Activated CD4-positive, alpha-beta memory T cell treated with anti-CD3 and anti-CD28 coated beads, Interleukin-2, amount 10 ng/mL, durations not matched to agents 7 days and 5 days (primary cell): ENCODE measurements around the gene MCU. TPM values are rescaled to one million over a fixed set of nuclear protein-coding genes. Genes with fewer than 3 reads are reported as not detected.
"Not testable (repeated sequence)": the region's sequence is repeated elsewhere in the genome, so short reads cannot be mapped to it uniquely, and the experiment has no call there.

Experiments used
- CTCF ChIA-PET: fragments of 350-600 bp; sonication (Branson Sonifier 250); formaldehyde crosslinking; loops from one replicate; lab custom pipeline; 2021; ENCODE audit warnings: antibody characterized with exemption, inconsistent platforms; lab: Charles Lee
- POLR2A ChIA-PET: fragments of 350-600 bp; sonication (Branson Sonifier 250); formaldehyde crosslinking; loops from one replicate; lab custom pipeline; 2021; ENCODE audit warnings: antibody characterized with exemption; lab: Charles Lee
- DNase-seq: peaks from one replicate; pipeline ENCODE4 v3.0.0-alpha.2; 2020
- H3K27ac Mint-ChIP-seq: one replicate; pipeline ENCODE4 v1.8.0; 2021; ENCODE audit warnings: mild to moderate bottlenecking, mixed read lengths
- H3K27me3 Mint-ChIP-seq: one replicate; pipeline ENCODE4 v1.8.0; 2021; ENCODE audit warnings: mixed read lengths
- H3K36me3 Mint-ChIP-seq: one replicate; pipeline ENCODE4 v1.8.0; 2021; ENCODE audit warnings: low read depth, mixed read lengths
- H3K4me1 Mint-ChIP-seq: one replicate; pipeline ENCODE4 v1.8.0; 2021; ENCODE audit warnings: mixed read lengths
- H3K4me3 Mint-ChIP-seq: one replicate; pipeline ENCODE4 v1.8.0; 2021; ENCODE audit warnings: mild to moderate bottlenecking, mixed read lengths
- H3K9me3 Mint-ChIP-seq: one replicate; pipeline ENCODE4 v1.8.0; 2021; ENCODE audit warnings: mixed read lengths
- total RNA-seq, 2 experiments: library from RNA; stranded (reverse); gene quantifications; one replicate each; pipeline ENCODE4 v1.2.3, GENCODE V29; 2021

The MCU gene
- total RNA-seq, 2 experiments from 2014 or later, result 14.5 to 16.1 TPM

DNA sequence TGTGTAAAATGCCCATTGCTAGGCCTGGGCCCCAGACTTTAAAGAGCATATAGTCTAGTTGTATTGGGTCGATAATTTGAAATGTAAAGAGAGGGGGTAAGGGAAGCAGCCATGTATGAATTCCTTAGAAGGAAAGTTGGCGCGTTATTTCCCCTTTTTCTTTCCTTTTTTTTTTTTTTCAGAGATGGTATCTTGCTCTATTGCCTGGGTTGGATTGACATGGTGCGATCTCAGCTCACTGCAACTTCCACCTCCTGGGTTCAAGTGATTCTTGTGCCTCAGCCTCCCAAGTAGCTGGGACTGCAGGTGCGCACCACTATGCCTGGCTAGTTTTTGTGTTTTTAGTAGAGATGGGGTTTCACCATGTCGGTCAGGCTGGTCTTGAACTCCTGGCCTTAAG lies 45.4 kb downstream of the MCU start:
- POLR2A ChIA-PET, H3K4me1 Mint-ChIP-seq, DNase-seq, H3K27ac Mint-ChIP-seq, H3K4me3 Mint-ChIP-seq, H3K9me3 Mint-ChIP-seq, H3K27me3 Mint-ChIP-seq, H3K36me3 Mint-ChIP-seq, CTCF ChIA-PET: not testable (repeated sequence)

DNA sequence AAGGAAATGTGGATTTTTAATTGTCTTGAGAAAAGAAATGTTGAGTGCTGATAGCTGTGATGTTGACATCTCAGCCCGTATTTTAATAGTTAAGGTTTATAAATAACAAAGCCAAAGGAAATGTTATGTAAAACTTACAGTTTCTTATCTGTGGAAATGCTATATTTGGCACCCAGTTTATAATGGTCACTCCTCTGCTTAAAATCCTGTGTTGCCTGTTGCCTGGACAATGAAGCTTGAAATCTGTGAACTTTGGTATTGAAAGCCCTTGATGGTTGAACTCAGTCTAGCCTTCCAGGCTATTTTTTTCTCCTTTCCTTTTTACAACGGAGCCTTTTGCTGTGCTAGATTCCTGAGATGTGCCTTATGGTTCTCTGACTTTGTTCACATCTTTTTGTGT lies 46.5 kb downstream of the MCU start:
- CTCF ChIA-PET, result no interaction called here
- H3K27ac Mint-ChIP-seq, result no peak overlapping the region
- no peaks in the 10 kb centered on the region for H3K4me1 Mint-ChIP-seq

DNA sequence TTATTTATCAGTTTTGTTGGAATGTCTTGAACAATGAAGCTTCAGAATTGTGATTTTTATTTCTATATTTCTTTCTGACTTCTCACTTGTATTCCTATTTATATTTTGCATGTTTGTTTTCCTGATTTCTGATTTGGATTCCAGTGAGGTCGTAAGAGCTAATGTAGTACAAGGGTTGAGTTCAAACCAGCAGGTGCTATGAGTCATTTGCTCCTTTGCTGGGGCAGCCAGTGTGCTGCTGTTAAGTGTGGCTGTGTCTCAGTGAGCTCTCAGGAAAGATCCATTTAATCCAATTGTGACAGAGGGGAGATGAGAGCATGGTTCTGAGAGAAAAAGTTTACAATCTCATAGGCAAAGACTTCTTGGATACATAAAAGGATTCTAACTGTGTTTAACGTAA lies 48.6 kb downstream of the MCU start:
- POLR2A ChIA-PET, result no interaction called here
- CTCF ChIA-PET, result no interaction called here
- Mint-ChIP-seq H3K36me3 (no peaks in the 10 kb centered on the region), H3K27ac (no peak overlapping the region), H3K4me1 (no peaks in the 10 kb centered on the region), H3K27me3 (no peaks in the 10 kb centered on the region), H3K9me3 (no peaks in the 10 kb centered on the region), H3K4me3 (no peak overlapping the region)
- no peak for DNase-seq

More for the DNA sequence above, 46.5 kb downstream of the MCU start:
- no peaks in the 10 kb centered on the region for H3K36me3 Mint-ChIP-seq
- no peak for DNase-seq
- POLR2A ChIA-PET, result no interaction called here
- no peaks in the 10 kb centered on the region for H3K9me3 Mint-ChIP-seq
- no peak overlapping the region for H3K4me3 Mint-ChIP-seq
- no peaks in the 10 kb centered on the region for H3K27me3 Mint-ChIP-seq

DNA sequence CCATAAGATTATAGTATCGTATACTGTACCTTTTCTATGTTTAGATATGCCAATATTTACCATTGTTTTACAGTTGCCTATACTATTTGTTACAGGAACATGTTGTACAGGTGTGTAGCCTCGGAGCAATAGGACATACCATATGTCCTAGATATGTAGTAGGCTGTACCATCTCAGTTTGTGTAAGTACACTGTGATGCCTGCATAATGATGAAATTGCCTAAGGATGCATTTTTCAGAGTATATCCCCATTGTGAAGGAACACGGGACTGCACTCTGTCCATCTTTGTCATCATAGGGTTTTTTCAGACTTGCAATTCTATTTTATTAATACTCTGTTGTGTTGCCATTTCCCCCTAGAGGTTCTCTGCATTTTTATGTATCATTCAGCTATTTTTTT lies 50.1 kb downstream of the MCU start:
- ChIA-PET POLR2A (no interaction called here), CTCF (no interaction called here)
- Mint-ChIP-seq H3K4me3 (no peak overlapping the region), H3K4me1 (no peaks in the 10 kb centered on the region), H3K36me3 (no peaks in the 10 kb centered on the region), H3K27ac (no peak overlapping the region), H3K27me3 (no peaks in the 10 kb centered on the region), H3K9me3 (no peaks in the 10 kb centered on the region)
- DNase-seq, result no peak

DNA sequence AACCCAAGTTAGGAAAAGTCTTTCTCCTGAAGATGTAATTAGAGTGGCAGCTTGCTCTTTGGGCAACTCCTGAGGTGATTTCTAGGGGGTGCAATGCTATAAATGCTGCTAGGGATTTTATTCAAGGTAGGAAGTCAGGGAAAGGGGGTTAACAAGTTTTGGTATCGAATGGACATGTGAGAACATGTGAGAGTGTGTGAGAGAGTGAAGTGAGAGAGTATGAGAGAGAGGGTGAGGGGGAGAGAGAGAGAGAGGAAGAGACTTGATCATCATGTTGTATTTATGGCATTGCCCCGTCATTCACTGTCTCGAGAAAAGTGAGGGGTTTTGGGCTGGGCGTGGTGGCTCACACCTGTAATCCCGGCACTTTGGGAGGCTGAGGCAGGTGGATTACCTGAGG lies 50.9 kb downstream of the MCU start:
- Mint-ChIP-seq H3K27ac (no peak overlapping the region), H3K9me3 (no peaks in the 10 kb centered on the region), H3K4me3 (no peak overlapping the region), H3K36me3 (no peaks in the 10 kb centered on the region), H3K27me3 (no peaks in the 10 kb centered on the region), H3K4me1 (no peaks in the 10 kb centered on the region)
- ChIA-PET POLR2A (no interaction called here), CTCF (no interaction called here)
- no peak for DNase-seq

DNA sequence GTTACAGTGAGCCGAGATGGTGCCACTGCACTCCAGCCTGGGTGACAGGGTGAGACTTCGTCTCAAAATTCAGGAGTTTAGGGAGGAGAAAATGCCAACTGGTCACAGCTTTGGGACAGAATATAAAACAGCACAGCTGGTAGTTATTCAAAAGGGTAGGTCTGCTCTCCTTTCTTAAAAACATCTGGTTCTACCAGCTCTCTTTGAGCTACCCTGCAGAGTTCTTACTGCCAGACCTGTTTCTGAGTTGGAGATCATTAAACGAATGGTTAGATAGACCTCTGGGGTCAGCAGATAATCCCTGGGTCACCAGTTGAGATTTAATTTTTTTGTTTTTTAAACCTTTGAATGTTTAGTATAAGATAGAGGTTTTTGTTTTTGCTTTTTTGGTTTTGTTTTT lies 52.6 kb downstream of the MCU start:
- Mint-ChIP-seq H3K27me3 (no peaks in the 10 kb centered on the region), H3K4me1 (no peaks in the 10 kb centered on the region)

GRCh38 chr10:72746426-72747363 lies 54.8 kb downstream of the MCU start:
- Mint-ChIP-seq H3K27ac (no peak overlapping the region), H3K27me3 (no peaks in the 10 kb centered on the region), H3K9me3 (no peaks in the 10 kb centered on the region), H3K4me3 (no peak overlapping the region), H3K4me1 (no peaks in the 10 kb centered on the region), H3K36me3 (no peaks in the 10 kb centered on the region)
- ChIA-PET POLR2A (no interaction called here), CTCF (no interaction called here)
- DNase-seq, result no peak

More for the DNA sequence above, 52.6 kb downstream of the MCU start:
- no peak for DNase-seq
- ChIA-PET POLR2A (no interaction called here), CTCF (interaction anchor here (0.6 to 0.7 kb wide), 2 partner anchors 52 to 603 kb away, joined by 4 read pairs; no protein-coding TSS in a partner anchor)
- H3K4me3 Mint-ChIP-seq, result no peak overlapping the region
- no peak overlapping the region for H3K27ac Mint-ChIP-seq
- no peaks in the 10 kb centered on the region for H3K36me3 Mint-ChIP-seq
- H3K9me3 Mint-ChIP-seq, result no peaks in the 10 kb centered on the region

DNA sequence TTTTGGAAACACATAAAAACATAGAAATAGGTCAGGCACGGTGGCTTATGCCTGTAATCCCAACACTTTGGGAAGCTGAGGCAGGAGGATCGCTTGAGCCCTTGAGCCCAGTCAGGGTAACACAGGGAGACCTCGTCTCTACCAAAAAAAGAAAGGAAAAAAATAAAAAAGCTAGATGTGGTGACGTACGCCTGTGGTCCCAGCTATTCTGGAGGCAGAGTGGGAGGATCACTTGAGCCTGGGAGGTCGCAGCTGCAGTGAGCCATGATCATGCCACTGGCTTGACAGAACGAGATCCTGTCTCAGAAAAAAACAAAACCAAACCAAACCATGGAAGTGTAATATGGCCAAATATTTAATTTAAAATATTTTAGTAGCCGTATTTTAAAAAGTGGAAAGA lies 55.6 kb downstream of the MCU start:
- H3K27me3 Mint-ChIP-seq, result no peaks in the 10 kb centered on the region
- DNase-seq, result no peak
- no peaks in the 10 kb centered on the region for H3K36me3 Mint-ChIP-seq

DNA sequence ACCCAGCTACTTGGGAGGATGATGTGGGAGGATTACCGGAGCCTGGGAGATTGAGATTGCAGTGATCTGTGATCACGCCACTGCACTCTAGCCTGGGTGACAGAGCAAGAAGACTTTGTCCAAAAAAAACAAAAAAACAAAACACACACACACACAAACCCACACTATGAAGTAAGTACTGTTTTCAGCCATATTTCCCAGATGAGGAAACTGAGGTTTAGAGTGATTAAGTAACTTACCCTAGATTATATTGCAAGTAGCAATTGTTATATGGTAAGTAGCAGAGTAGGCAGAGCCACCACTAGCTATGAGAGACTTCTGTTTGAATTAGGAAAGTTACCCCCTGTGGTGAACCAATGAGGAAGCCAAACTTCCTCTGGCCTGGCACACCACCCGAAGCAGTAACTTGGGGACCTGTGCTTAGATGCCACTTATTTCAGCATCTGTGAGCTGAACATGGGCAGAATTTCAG lies 61.9 kb downstream of the MCU start:
- CTCF ChIA-PET, result no interaction called here
- peaks cover 17% of the 10 kb centered on the region for H3K4me1 Mint-ChIP-seq
- POLR2A ChIA-PET, result no interaction called here
- no peaks in the 10 kb centered on the region for H3K9me3 Mint-ChIP-seq
- H3K36me3 Mint-ChIP-seq, result no peaks in the 10 kb centered on the region
- DNase-seq, result no peak
- no peaks in the 10 kb centered on the region for H3K27me3 Mint-ChIP-seq
- H3K4me3 Mint-ChIP-seq, result no peak overlapping the region
- no peak overlapping the region for H3K27ac Mint-ChIP-seq

More for the DNA sequence above, 55.6 kb downstream of the MCU start:
- H3K27ac Mint-ChIP-seq, result no peak overlapping the region
- peaks cover 1% of the 10 kb centered on the region for H3K4me1 Mint-ChIP-seq
- POLR2A ChIA-PET, result no interaction called here
- CTCF ChIA-PET, result no interaction called here
- H3K9me3 Mint-ChIP-seq, result no peaks in the 10 kb centered on the region
- no peak overlapping the region for H3K4me3 Mint-ChIP-seq

GRCh38 chr10:72754275-72755032 lies 62.5 kb downstream of the MCU start:
- ChIA-PET POLR2A (no interaction called here), CTCF (no interaction called here)
- H3K9me3 Mint-ChIP-seq, result no peaks in the 10 kb centered on the region
- H3K4me3 Mint-ChIP-seq, result no peak overlapping the region
- no peaks in the 10 kb centered on the region for H3K36me3 Mint-ChIP-seq
- no peak for DNase-seq
- no peaks in the 10 kb centered on the region for H3K27me3 Mint-ChIP-seq
- H3K27ac Mint-ChIP-seq, result no peak overlapping the region
- peaks cover 17% of the 10 kb centered on the region for H3K4me1 Mint-ChIP-seq

DNA sequence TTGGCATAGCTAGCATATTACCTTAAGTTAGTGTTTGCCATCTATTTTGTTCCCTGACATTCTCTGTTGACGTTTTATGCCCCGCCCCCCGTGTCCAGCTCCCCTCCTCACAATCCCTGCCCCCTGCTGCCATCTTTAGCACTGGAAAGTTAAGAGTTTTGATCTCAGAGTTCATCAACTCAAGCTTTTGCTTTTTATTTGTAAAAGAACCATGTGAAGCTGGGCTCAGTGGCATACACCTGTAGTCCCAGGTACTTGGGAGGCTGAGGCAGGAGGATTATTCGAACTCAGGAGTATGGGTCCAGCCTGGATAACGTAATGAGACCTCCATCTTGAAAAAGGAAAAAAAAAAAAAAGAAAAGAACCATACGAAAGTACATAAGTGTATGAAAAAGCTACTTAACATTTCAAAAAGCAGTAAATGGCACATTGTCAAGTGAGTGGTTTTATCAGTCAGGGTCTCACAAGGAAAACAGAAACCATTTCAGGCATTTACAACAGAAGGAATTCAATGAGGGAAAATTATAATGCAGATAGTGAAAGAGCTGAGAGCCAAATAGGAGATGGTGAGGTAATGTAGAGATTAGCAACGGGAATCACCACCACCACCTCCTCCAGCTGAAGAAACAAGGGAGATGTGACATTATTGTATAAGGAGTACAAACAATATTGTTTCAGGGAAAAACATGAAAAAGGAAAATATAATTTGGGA lies 64.9 kb downstream of the MCU start:
- ChIA-PET CTCF (no interaction called here), POLR2A (no interaction called here)
- no peak overlapping the region for H3K27ac Mint-ChIP-seq
- no peak for DNase-seq
- H3K9me3 Mint-ChIP-seq, result no peaks in the 10 kb centered on the region
- H3K27me3 Mint-ChIP-seq, result no peaks in the 10 kb centered on the region
- peaks cover 17% of the 10 kb centered on the region for H3K4me1 Mint-ChIP-seq
- H3K4me3 Mint-ChIP-seq, result no peak overlapping the region
- H3K36me3 Mint-ChIP-seq, result no peaks in the 10 kb centered on the region

- H3K36me3 Mint-ChIP-seq, result no peaks in the 10 kb centered on the region
- H3K9me3 Mint-ChIP-seq, result no peaks in the 10 kb centered on the region
- H3K4me1 Mint-ChIP-seq, result peaks cover 15% of the 10 kb centered on the region
- ChIA-PET POLR2A (no interaction called here), CTCF (no interaction called here)
- no peaks in the 10 kb centered on the region for H3K27me3 Mint-ChIP-seq
- no peak overlapping the region for H3K27ac Mint-ChIP-seq
- no peak for DNase-seq
- no peak overlapping the region for H3K4me3 Mint-ChIP-seq
Observed at GRCh38 chr10:72757732-72758131, 65.8 kb downstream of the MCU start.

- DNase-seq, H3K27me3 Mint-ChIP-seq, POLR2A ChIA-PET, H3K4me1 Mint-ChIP-seq, CTCF ChIA-PET, H3K36me3 Mint-ChIP-seq, H3K4me3 Mint-ChIP-seq, H3K9me3 Mint-ChIP-seq, H3K27ac Mint-ChIP-seq: not testable (repeated sequence)
Observed at GRCh38 chr10:72758930-72759329, 67.0 kb downstream of the MCU start.
